ENCODE results near the gene DLG1. TPM values are rescaled to one million over a fixed set of nuclear protein-coding genes. Genes with fewer than 3 reads are reported as not detected.

The DLG1 gene
- total RNA-seq, 1 donor from 2014 or later = 114 TPM

GRCh38 chr3:197014942-197015575, 283.4 kb downstream of the DLG1 start:
- no peak overlapping the region for H3K27ac Mint-ChIP-seq
- peaks cover 7% of the 10 kb centered on the region for H3K4me1 Mint-ChIP-seq
- DNase-seq (ENCODE audit: low spot score in 2 of 2, unreplicated experiment in 2 of 2) = no peak
- H3K9me3 Mint-ChIP-seq = no peaks in the 10 kb centered on the region
- H3K27me3 Mint-ChIP-seq (ENCODE audit: low read depth) = peaks cover 10% of the 10 kb centered on the region
- H3K4me3 Mint-ChIP-seq = no peak overlapping the region
- no peaks in the 10 kb centered on the region for H3K36me3 Mint-ChIP-seq
- TF ChIP-seq, protein P1, sequence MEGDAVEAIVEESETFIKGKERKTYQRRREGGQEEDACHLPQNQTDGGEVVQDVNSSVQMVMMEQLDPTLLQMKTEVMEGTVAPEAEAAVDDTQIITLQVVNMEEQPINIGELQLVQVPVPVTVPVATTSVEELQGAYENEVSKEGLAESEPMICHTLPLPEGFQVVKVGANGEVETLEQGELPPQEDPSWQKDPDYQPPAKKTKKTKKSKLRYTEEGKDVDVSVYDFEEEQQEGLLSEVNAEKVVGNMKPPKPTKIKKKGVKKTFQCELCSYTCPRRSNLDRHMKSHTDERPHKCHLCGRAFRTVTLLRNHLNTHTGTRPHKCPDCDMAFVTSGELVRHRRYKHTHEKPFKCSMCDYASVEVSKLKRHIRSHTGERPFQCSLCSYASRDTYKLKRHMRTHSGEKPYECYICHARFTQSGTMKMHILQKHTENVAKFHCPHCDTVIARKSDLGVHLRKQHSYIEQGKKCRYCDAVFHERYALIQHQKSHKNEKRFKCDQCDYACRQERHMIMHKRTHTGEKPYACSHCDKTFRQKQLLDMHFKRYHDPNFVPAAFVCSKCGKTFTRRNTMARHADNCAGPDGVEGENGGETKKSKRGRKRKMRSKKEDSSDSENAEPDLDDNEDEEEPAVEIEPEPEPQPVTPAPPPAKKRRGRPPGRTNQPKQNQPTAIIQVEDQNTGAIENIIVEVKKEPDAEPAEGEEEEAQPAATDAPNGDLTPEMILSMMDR (IDR thresholded peaks at IDR 0.05; ENCODE audit: unreplicated experiment) = no peak

- Mint-ChIP-seq H3K4me3 (no peak overlapping the region), H3K27me3 (ENCODE audit: low read depth) (peaks cover under 1% of the 10 kb centered on the region), H3K27ac (no peak overlapping the region), H3K36me3 (no peaks in the 10 kb centered on the region), H3K4me1 (peaks cover 7% of the 10 kb centered on the region), H3K9me3 (no peaks in the 10 kb centered on the region)
- DNase-seq (ENCODE audit: low spot score in 2 of 2, unreplicated experiment in 2 of 2) = no peak
- TF ChIP-seq, protein P1 (IDR thresholded peaks at IDR 0.05; ENCODE audit: unreplicated experiment) = no peak
Observed at GRCh38 chr3:197014024-197014423, 284.4 kb downstream of the DLG1 start.

- Mint-ChIP-seq H3K36me3 (no peaks in the 10 kb centered on the region), H3K4me1 (peaks cover 7% of the 10 kb centered on the region), H3K9me3 (no peaks in the 10 kb centered on the region), H3K27ac (no peak overlapping the region), H3K4me3 (no peak overlapping the region), H3K27me3 (ENCODE audit: low read depth) (no peaks in the 10 kb centered on the region)
- no peak for DNase-seq (ENCODE audit: low spot score in 2 of 2, unreplicated experiment in 2 of 2)
- TF ChIP-seq, protein P1 (IDR thresholded peaks at IDR 0.05; ENCODE audit: unreplicated experiment) = no peak
Observed at GRCh38 chr3:197012540-197012883, 285.9 kb downstream of the DLG1 start.

- DNase-seq (ENCODE audit: low spot score in 2 of 2, unreplicated experiment in 2 of 2) = no peak
- H3K9me3 Mint-ChIP-seq = no peaks in the 10 kb centered on the region
- TF ChIP-seq, protein P1 (IDR thresholded peaks at IDR 0.05; ENCODE audit: unreplicated experiment) = no peak
- H3K4me3 Mint-ChIP-seq = no peak overlapping the region
- H3K27me3 Mint-ChIP-seq (ENCODE audit: low read depth) = no peaks in the 10 kb centered on the region
- H3K27ac Mint-ChIP-seq = no peak overlapping the region
- H3K36me3 Mint-ChIP-seq = no peaks in the 10 kb centered on the region
- H3K4me1 Mint-ChIP-seq = peaks cover 7% of the 10 kb centered on the region
Observed at GRCh38 chr3:197011780-197012539, 286.5 kb downstream of the DLG1 start.

DNA sequence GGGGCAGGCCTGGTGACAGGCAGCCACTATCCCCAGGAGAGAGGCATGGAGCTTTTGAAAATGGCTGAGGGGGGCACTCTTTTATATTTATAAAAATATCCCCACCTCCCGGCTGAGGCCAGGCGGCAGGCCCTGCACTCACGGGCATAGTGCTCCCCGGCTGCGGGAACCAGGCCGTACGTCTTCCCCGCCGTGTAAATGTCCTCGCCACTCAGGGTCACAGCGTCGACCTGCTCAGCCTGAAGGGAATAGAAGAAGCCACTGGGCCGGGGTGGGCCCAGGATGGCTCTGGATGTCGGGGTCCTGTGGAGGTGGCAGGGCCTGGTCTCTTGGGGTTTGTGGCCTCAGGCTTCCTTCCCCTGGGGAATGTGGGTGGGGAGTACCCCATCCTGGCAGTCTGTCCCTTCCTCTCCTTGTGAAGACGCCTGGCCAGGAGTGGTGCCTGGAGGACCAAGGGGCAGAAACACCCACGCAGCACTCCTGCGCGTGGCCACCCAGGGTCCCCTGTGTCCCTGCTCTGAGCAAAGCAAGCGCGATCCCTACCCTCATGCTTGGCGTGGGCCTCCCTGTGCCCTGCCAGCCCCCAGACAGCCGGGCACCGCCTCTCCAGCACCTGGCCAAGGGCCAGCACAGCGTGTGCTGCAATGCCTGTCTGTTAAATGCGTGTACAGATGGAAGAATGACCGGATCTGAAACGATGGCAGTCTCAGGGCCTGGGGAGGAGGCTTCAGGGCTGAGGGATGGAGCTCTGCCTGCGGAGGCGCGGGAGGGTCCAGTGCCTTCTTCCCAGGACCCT, 287.7 kb downstream of the DLG1 start:
- Mint-ChIP-seq H3K36me3 (no peaks in the 10 kb centered on the region), H3K9me3 (no peaks in the 10 kb centered on the region), H3K4me3 (no peak overlapping the region), H3K27ac (no peak overlapping the region), H3K27me3 (ENCODE audit: low read depth) (no peaks in the 10 kb centered on the region), H3K4me1 (peaks cover 7% of the 10 kb centered on the region)
- no peak for DNase-seq (ENCODE audit: low spot score in 2 of 2, unreplicated experiment in 2 of 2)
- TF ChIP-seq, protein P1 (IDR thresholded peaks at IDR 0.05; ENCODE audit: unreplicated experiment) = no peak
